GM20431 (cell line): ENCODE data around the gene DNAJC10.

ENCODE experiments used
- in situ Hi-C: fragments of 300-500 bp; cut with MseI, MboI; formaldehyde crosslinking; loops from one replicate; pipeline ENCODE4 v1.15.0; 2020; ENCODE audit warnings: low sequenced_read_pairs; ENCODE audit not compliant: unreplicated experiment

Gene DNAJC10

GRCh38 chr2:182826064-182826463 is 110.0 kb downstream of the DNAJC10 start:
- in situ Hi-C loops = no loop called here

- in situ Hi-C loops = no loop called here
Observed at GRCh38 chr2:182826496-182826895, 110.4 kb downstream of the DNAJC10 start.

- in situ Hi-C loops = no loop called here
Observed at GRCh38 chr2:182827182-182827879, 111.3 kb downstream of the DNAJC10 start.

- in situ Hi-C loops = no loop called here
Observed at GRCh38 chr2:182831101-182831500, 115.0 kb downstream of the DNAJC10 start.

GRCh38 chr2:182831921-182832320 is 115.9 kb downstream of the DNAJC10 start:
- in situ Hi-C loops = no loop called here

- in situ Hi-C loops = no loop called here
Observed at GRCh38 chr2:182833084-182833854, 117.2 kb downstream of the DNAJC10 start.

GRCh38 chr2:182834293-182834692 is 118.2 kb downstream of the DNAJC10 start:
- in situ Hi-C loops = no loop called here

- in situ Hi-C loops = no loop called here
Observed at GRCh38 chr2:182836451-182836850, 120.4 kb downstream of the DNAJC10 start.
